Esophagus muscularis mucosa (tissue), 4 donors: Measurements from ENCODE around the gene MYLK.

ENCODE experiments used
- EP300 ChIP-seq: sonication (generic); formaldehyde crosslinking; IDR thresholded peaks from one replicate; pipeline ENCODE4 v1.6.1; 2017; ENCODE audit warnings: antibody characterized with exemption
- POLR2A ChIP-seq: fragments of 450-650 bp; IDR thresholded peaks from one replicate; pipeline ENCODE4 v1.6.1; 2017; ENCODE audit warnings: antibody characterized with exemption, moderate library complexity, mild to moderate bottlenecking, low read depth
- POLR2AphosphoS5 ChIP-seq, 2 donors: sonication (generic); formaldehyde crosslinking; IDR thresholded peaks; one replicate each; pipeline ENCODE4 v1.6.1; 2017; ENCODE audit warnings: antibody characterized with exemption in 2 of 2
- TF ChIP-seq, protein P1 (sequence below), 3 experiments: fragments of 200-600 bp in 2 of 3; fragments of 450-650 bp in 1 of 3; sonication (generic) in 2 of 3; IDR thresholded peaks; one replicate each; pipeline ENCODE4 v1.5.1; 2017 to 2019; ENCODE audit warnings: antibody characterized with exemption in 3 of 3, mild to moderate bottlenecking in 2 of 3, moderate library complexity in 1 of 3

DNA sequence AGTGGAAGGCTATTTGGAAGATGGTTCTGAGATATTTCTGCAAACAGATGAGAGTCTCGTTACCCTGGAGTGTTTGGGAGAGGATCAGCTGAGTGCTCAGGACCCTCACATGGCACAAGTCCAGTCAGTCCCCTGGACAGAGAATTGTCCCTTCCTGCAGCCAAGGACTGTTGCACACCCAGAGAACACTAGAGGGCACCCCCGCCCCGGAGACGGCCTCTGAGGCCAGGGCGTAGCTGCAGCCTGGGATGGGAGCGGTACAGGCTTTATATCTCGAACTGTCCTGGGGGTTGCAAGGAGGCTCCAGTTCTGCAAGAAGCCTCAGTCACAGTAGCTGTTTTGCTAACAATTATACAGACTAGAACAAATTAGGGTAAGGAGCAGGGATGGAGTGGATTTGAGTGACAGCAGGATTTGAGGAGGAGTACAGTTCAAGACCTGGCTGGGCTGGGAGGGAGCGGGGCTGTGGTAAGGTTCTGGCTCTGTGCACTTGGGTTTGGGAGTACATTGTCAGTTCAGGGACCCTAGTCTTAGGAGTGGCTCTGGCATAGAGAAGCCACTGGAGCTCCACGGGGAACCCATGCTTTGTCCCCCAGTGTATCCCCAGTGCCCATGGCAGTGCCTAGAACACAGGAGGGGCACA lies 231.7 kb downstream of the MYLK start:
- TF ChIP-seq, protein P1, sequence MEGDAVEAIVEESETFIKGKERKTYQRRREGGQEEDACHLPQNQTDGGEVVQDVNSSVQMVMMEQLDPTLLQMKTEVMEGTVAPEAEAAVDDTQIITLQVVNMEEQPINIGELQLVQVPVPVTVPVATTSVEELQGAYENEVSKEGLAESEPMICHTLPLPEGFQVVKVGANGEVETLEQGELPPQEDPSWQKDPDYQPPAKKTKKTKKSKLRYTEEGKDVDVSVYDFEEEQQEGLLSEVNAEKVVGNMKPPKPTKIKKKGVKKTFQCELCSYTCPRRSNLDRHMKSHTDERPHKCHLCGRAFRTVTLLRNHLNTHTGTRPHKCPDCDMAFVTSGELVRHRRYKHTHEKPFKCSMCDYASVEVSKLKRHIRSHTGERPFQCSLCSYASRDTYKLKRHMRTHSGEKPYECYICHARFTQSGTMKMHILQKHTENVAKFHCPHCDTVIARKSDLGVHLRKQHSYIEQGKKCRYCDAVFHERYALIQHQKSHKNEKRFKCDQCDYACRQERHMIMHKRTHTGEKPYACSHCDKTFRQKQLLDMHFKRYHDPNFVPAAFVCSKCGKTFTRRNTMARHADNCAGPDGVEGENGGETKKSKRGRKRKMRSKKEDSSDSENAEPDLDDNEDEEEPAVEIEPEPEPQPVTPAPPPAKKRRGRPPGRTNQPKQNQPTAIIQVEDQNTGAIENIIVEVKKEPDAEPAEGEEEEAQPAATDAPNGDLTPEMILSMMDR (IDR thresholded peaks at IDR 0.05): peak; percentile 75 to 91 (median 80)
- no peak for TF ChIP-seq POLR2A
- peak; percentile 58 to 66 for TF ChIP-seq POLR2AphosphoS5 (IDR thresholded peaks at IDR 0.05)
- TF ChIP-seq EP300: no peak
